A549 (cell line): ENCODE measurements around the gene TRIM29. TPM values are rescaled to one million over a fixed set of nuclear protein-coding genes. Genes with fewer than 3 reads are reported as not detected.

Experiments used
- ATAC-seq, 2 experiments: fragments of 200-7000 bp in 1 of 2; fragments of >200 bp in 1 of 2; cut with Nextera tagmentation in 1 of 2; cut with Tn5 transposase in 1 of 2; 3 replicates each; pipeline versions ENCODE4 v1.8.0 to v1.9.1; 2018 to 2020; ENCODE audit warnings: mild to moderate bottlenecking in 1 of 2, moderate library complexity in 1 of 2
- CTCF ChIA-PET: fragments of 300-600 bp; sonication (Branson Sonifier 250); formaldehyde crosslinking; extraction: SDS; loops from one replicate; lab custom pipeline; 2021; ENCODE audit warnings: antibody characterized with exemption, inconsistent platforms; lab: Yijun Ruan, JAX
- POLR2A ChIA-PET: fragments of 350-600 bp; formaldehyde crosslinking; extraction: SDS; loops from one replicate; lab custom pipeline; 2021; ENCODE audit warnings: antibody characterized with exemption, inconsistent platforms; lab: Yijun Ruan, JAX
- DNase-seq, 2 experiments: peaks; one replicate each; pipeline versions ENCODE4 v3.0.0 to v3.0.0-alpha.2; 2011 to 2016; ENCODE audit warnings: low read depth in 1 of 2, low spot score in 1 of 2
- FAIRE-seq: peaks from 2 replicates; lab custom pipeline; 2011; peaks lifted over from hg19 to GRCh38; lab: Jason Lieb, UNC
- H3K27ac ChIP-seq, 2 experiments: fragments of >200 bp; sonication (Bioruptor Twin); formaldehyde crosslinking; 3 replicates each; pipeline ENCODE4 v1.5.1; 2016 to 2017
- H3K4me1 ChIP-seq: fragments of >200 bp; sonication (Bioruptor Twin); formaldehyde crosslinking; 3 replicates; pipeline ENCODE4 v1.6.1; 2016
- H3K4me2 ChIP-seq: fragments of >200 bp; sonication (Bioruptor Twin); formaldehyde crosslinking; 3 replicates; pipeline ENCODE4 v1.6.1; 2016
- H3K4me3 ChIP-seq: fragments of >200 bp; sonication (Bioruptor Twin); formaldehyde crosslinking; 3 replicates; pipeline ENCODE4 v1.5.1; 2016
- H3K9me3 ChIP-seq: fragments of >200 bp; sonication (Bioruptor Twin); formaldehyde crosslinking; 3 replicates; pipeline ENCODE4 v1.6.1; 2016
- BHLHE40 ChIP-seq: IDR thresholded peaks from 2 replicates; pipeline ENCODE4 v1.6.1; 2012; ENCODE audit warnings: low read depth, low read length, inconsistent platforms
- CEBPB ChIP-seq, 2 experiments: fragments of >200 bp in 1 of 2; sonication (Bioruptor Twin) in 1 of 2; formaldehyde crosslinking in 1 of 2; IDR thresholded peaks; 2 replicates each; pipeline ENCODE4 v1.6.1; 2012 to 2016
- EHF ChIP-seq: fragments of 250-450 bp; sonication (Bioruptor Pico); IDR thresholded peaks from 2 replicates; pipeline ENCODE4 v1.5.0; 2020; ENCODE audit warnings: mild to moderate bottlenecking
- EHMT2 ChIP-seq: fragments of 200-600 bp; sonication (generic); IDR thresholded peaks from 2 replicates; pipeline ENCODE4 v1.6.1; 2016; ENCODE audit warnings: antibody characterized with exemption, low read depth, mild to moderate bottlenecking, moderate library complexity
- ESRRA ChIP-seq: fragments of 150-350 bp; IDR thresholded peaks from 2 replicates; pipeline ENCODE4 v1.6.1; 2014; ENCODE audit warnings: mild to moderate bottlenecking, low read length, borderline replicate concordance
- FOSL2 ChIP-seq, 2 experiments: fragments of 450-650 bp in 1 of 2; fragments of >200 bp in 1 of 2; sonication (Bioruptor Twin) in 1 of 2; formaldehyde crosslinking; IDR thresholded peaks; 2 replicates each; pipeline versions ENCODE4 v1.5.0 to v1.6.1; 2016 to 2020; ENCODE audit warnings: mild to moderate bottlenecking in 1 of 2, moderate library complexity in 1 of 2
- GATA3 ChIP-seq: IDR thresholded peaks from 2 replicates; pipeline ENCODE4 v1.6.1; 2012; ENCODE audit warnings: borderline replicate concordance
- HEYL ChIP-seq: fragments of 250-450 bp; sonication (Bioruptor Pico); IDR thresholded peaks from 2 replicates; pipeline ENCODE4 v1.8.0; 2021; ENCODE audit warnings: mild to moderate bottlenecking, moderate library complexity
- KDM5A ChIP-seq: fragments of 200-600 bp; sonication (generic); IDR thresholded peaks from 2 replicates; pipeline ENCODE4 v1.6.1; 2016; ENCODE audit warnings: antibody characterized with exemption, mild to moderate bottlenecking
- PHF8 ChIP-seq: fragments of 200-600 bp; sonication (generic); IDR thresholded peaks from 2 replicates; pipeline ENCODE4 v1.6.1; 2016; ENCODE audit warnings: low read depth, mild to moderate bottlenecking, antibody characterized with exemption, moderate library complexity, borderline replicate concordance
- RAD21 ChIP-seq, 2 experiments: fragments of >200 bp in 1 of 2; sonication (Bioruptor Twin) in 1 of 2; formaldehyde crosslinking in 1 of 2; IDR thresholded peaks in 1 of 2; conservative IDR thresholded peaks in 1 of 2; 2 replicates in 1 of 2; 3 replicates in 1 of 2; pipeline ENCODE4 v1.6.1; 2012 to 2018; ENCODE audit warnings: inconsistent platforms in 1 of 2
- RCOR1 ChIP-seq: fragments of 150-350 bp; IDR thresholded peaks from 2 replicates; pipeline ENCODE4 v1.6.1; 2014; ENCODE audit warnings: antibody characterized with exemption, low read length, low read depth
- RFX5 ChIP-seq: fragments of 450-650 bp; IDR thresholded peaks from 2 replicates; pipeline ENCODE4 v1.7.1; 2014; ENCODE audit warnings: antibody characterized with exemption, mild to moderate bottlenecking, moderate library complexity
- SMC3 ChIP-seq: fragments of >200 bp; sonication (Bioruptor Twin); formaldehyde crosslinking; IDR thresholded peaks from 3 replicates; pipeline ENCODE4 v1.6.1; 2018; ENCODE audit warnings: inconsistent platforms
- SREBF2 ChIP-seq: fragments of 450-650 bp; IDR thresholded peaks from 2 replicates; pipeline ENCODE4 v1.6.1; 2014; ENCODE audit warnings: mild to moderate bottlenecking, moderate library complexity
- TFCP2L1 ChIP-seq: fragments of 250-450 bp; sonication (Bioruptor Pico); IDR thresholded peaks from 2 replicates; pipeline ENCODE4 v1.5.0; 2021; ENCODE audit warnings: mild to moderate bottlenecking
- WGBS: methylation state at CpG from one replicate; pipeline ENCODE4 v1.1.6; 2017; ENCODE audit errors: missing lambda C conversion rate; 5-methylcytosine and 5-hydroxymethylcytosine counted together
- polyA plus RNA-seq, 4 experiments: library from polyadenylated mRNA; depleted of rRNA in 3 of 4; stranded (reverse); fragments of >200 nt; fragmentation: RNase III in 1 of 4; extraction: RNeasy Plus Mini Kit Qiagen cat#74134 plus additional on column Dnase treatment in 1 of 4; gene quantifications; 2 replicates in 3 of 4; 3 replicates in 1 of 4; pipeline ENCODE4 v1.2.3, GENCODE V29; 2011 to 2017
- TF ChIP-seq, protein P1 (sequence below): fragments of 250-450 bp; sonication (Bioruptor Pico); IDR thresholded peaks from 2 replicates; pipeline ENCODE4 v1.5.0; 2020; ENCODE audit warnings: low read depth, mild to moderate bottlenecking, moderate library complexity
- TF ChIP-seq, protein P2 (sequence below): fragments of 200-600 bp; sonication (generic); IDR thresholded peaks from 2 replicates; pipeline ENCODE4 v1.6.1; 2016; ENCODE audit warnings: antibody characterized with exemption, mild to moderate bottlenecking, moderate library complexity
- TF ChIP-seq, protein P3 (sequence below): fragments of 150-350 bp; IDR thresholded peaks from 2 replicates; pipeline ENCODE4 v1.6.1; 2014; ENCODE audit warnings: low read depth, mild to moderate bottlenecking, low read length
- TF ChIP-seq, protein P4 (sequence below): IDR thresholded peaks from 2 replicates; pipeline ENCODE4 v1.6.1; 2012
- TF ChIP-seq, protein P5 (sequence below): fragments of 450-650 bp; IDR thresholded peaks from 2 replicates; pipeline ENCODE4 v1.6.1; 2014; ENCODE audit warnings: antibody characterized with exemption
- TF ChIP-seq, protein P6 (sequence below): fragments of >200 bp; sonication (Bioruptor Twin); formaldehyde crosslinking; IDR thresholded peaks from 3 replicates; pipeline ENCODE4 v1.6.1; 2016
- TF ChIP-seq, protein P7 (sequence below): fragments of >200 bp; sonication (Bioruptor Twin); formaldehyde crosslinking; IDR thresholded peaks from 2 replicates; pipeline ENCODE4 v1.6.1; 2016

TRIM29 gene
- polyA plus RNA-seq, 2 of the 4 experiments (the other 2 are of a cell fraction), result 2.7 to 3.6 TPM

DNA sequence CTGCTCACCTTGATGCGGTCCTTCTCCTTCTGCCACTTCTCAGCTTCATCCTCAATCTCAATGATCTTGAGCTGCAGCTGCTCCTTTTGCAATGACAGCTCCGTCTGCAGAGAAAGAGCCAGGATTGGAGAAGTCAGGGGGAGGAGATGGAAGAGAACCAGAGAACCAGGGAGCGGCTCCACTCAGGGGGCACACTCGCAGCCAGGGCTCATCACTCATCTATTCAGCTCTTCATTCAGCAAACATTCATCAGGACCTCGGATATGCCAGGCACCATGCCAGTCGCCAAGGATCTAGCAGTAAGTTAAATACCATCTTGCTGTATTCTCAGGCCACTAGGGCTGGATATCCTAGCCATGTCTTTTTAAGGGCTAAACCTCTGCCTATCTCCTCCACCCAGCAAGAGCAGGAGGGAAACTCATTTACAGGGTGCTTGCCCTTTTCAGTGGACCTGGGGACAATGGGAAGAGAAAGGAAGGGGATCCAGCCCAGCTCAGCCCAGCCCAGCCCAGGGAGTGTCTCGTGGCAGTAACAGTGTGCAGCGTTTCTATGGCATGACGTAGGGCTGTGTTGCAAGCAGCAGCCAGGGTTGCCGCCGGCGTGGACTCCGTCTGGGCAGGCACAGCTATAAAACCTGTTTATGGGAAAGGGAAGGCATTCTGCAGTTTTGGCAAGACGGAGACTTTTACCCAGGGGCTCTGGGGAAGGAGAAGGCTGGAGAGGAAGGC lies 9.4 kb downstream of the TRIM29 start:
- Histone ChIP-seq H3K4me1 (peaks cover 39% of the 10 kb centered on the region), H3K27ac (peak overlapping the region; percentile 70 to 72), H3K4me2 (peak overlapping the region; percentile 67), H3K9me3 (no peaks in the 10 kb centered on the region), H3K4me3 (no peak overlapping the region)
- TF ChIP-seq, protein P1, sequence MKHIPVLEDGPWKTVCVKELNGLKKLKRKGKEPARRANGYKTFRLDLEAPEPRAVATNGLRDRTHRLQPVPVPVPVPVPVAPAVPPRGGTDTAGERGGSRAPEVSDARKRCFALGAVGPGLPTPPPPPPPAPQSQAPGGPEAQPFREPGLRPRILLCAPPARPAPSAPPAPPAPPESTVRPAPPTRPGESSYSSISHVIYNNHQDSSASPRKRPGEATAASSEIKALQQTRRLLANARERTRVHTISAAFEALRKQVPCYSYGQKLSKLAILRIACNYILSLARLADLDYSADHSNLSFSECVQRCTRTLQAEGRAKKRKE (CRISPR knock-in tag), result no peak
- no peak for TF ChIP-seq SREBF2
- TF ChIP-seq, protein P2, sequence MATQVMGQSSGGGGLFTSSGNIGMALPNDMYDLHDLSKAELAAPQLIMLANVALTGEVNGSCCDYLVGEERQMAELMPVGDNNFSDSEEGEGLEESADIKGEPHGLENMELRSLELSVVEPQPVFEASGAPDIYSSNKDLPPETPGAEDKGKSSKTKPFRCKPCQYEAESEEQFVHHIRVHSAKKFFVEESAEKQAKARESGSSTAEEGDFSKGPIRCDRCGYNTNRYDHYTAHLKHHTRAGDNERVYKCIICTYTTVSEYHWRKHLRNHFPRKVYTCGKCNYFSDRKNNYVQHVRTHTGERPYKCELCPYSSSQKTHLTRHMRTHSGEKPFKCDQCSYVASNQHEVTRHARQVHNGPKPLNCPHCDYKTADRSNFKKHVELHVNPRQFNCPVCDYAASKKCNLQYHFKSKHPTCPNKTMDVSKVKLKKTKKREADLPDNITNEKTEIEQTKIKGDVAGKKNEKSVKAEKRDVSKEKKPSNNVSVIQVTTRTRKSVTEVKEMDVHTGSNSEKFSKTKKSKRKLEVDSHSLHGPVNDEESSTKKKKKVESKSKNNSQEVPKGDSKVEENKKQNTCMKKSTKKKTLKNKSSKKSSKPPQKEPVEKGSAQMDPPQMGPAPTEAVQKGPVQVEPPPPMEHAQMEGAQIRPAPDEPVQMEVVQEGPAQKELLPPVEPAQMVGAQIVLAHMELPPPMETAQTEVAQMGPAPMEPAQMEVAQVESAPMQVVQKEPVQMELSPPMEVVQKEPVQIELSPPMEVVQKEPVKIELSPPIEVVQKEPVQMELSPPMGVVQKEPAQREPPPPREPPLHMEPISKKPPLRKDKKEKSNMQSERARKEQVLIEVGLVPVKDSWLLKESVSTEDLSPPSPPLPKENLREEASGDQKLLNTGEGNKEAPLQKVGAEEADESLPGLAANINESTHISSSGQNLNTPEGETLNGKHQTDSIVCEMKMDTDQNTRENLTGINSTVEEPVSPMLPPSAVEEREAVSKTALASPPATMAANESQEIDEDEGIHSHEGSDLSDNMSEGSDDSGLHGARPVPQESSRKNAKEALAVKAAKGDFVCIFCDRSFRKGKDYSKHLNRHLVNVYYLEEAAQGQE, result no peak
- no peak for TF ChIP-seq GATA3
- TF ChIP-seq EHMT2, result no peak
- TF ChIP-seq RAD21 (conservative IDR thresholded peaks at IDR 0.05 in 1 of 2, IDR thresholded peaks at IDR 0.05 in 1 of 2), result no peak
- TF ChIP-seq CEBPB (IDR thresholded peaks at IDR 0.05), result peak; percentile 21 to 63; a peak in 3 of 4 replicates
- no peak for TF ChIP-seq ESRRA
- ATAC-seq (peak; percentile 89 to 91), FAIRE-seq (no peak), DNase-seq (peak in 1 of 2 experiments; percentile 60)
- ChIA-PET POLR2A (no interaction called here), CTCF (interaction anchor here (2.2 kb wide), 1 partner anchor 20 kb away, joined by 12 read pairs; no protein-coding TSS in a partner anchor)
- 32% methylated on average over 6 of the region's 14 CpGs for WGBS

DNA sequence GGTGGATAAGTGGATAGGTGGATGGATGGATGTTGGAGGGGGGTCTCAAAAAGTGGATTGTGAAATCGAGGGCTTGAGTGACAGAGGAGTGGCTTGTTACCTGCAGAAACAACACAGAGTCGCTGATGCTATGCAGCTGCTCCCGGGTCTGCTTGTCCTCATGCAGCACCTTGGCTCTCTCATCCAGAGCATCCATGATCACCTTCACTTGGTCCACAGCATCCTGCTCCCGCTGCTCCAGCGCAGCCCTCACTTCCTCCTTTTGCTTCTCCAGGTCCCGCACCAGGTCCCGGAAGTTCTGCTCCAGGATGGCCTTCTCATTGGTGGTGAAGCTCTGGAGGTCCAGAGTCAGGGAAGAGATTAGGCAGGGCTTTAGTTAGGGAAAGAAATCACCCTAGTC lies 10.7 kb downstream of the TRIM29 start:
- TF ChIP-seq, protein P3, sequence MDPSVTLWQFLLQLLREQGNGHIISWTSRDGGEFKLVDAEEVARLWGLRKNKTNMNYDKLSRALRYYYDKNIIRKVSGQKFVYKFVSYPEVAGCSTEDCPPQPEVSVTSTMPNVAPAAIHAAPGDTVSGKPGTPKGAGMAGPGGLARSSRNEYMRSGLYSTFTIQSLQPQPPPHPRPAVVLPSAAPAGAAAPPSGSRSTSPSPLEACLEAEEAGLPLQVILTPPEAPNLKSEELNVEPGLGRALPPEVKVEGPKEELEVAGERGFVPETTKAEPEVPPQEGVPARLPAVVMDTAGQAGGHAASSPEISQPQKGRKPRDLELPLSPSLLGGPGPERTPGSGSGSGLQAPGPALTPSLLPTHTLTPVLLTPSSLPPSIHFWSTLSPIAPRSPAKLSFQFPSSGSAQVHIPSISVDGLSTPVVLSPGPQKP, result no peak
- TF ChIP-seq, protein P4, sequence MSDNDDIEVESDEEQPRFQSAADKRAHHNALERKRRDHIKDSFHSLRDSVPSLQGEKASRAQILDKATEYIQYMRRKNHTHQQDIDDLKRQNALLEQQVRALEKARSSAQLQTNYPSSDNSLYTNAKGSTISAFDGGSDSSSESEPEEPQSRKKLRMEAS, result no peak
- TF ChIP-seq, protein P5, sequence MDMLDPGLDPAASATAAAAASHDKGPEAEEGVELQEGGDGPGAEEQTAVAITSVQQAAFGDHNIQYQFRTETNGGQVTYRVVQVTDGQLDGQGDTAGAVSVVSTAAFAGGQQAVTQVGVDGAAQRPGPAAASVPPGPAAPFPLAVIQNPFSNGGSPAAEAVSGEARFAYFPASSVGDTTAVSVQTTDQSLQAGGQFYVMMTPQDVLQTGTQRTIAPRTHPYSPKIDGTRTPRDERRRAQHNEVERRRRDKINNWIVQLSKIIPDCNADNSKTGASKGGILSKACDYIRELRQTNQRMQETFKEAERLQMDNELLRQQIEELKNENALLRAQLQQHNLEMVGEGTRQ, result no peak
- no peak for TF ChIP-seq HEYL (CRISPR knock-in tag)
- no peak for TF ChIP-seq KDM5A
- no peak for TF ChIP-seq RCOR1
- no peak for TF ChIP-seq PHF8
- no peak for TF ChIP-seq TFCP2L1
- TF ChIP-seq RFX5, result no peak
- no peak for TF ChIP-seq ESRRA
- no peak for TF ChIP-seq SMC3
- no peak for TF ChIP-seq FOSL2 (IDR thresholded peaks at IDR 0.05)
- no peak for TF ChIP-seq FOSL2 (CRISPR knock-in tag; IDR thresholded peaks at IDR 0.05)
- TF ChIP-seq EHF, result no peak
- TF ChIP-seq, protein P6, sequence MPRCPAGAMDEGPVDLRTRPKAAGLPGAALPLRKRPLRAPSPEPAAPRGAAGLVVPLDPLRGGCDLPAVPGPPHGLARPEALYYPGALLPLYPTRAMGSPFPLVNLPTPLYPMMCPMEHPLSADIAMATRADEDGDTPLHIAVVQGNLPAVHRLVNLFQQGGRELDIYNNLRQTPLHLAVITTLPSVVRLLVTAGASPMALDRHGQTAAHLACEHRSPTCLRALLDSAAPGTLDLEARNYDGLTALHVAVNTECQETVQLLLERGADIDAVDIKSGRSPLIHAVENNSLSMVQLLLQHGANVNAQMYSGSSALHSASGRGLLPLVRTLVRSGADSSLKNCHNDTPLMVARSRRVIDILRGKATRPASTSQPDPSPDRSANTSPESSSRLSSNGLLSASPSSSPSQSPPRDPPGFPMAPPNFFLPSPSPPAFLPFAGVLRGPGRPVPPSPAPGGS, result no peak
- TF ChIP-seq, protein P7, sequence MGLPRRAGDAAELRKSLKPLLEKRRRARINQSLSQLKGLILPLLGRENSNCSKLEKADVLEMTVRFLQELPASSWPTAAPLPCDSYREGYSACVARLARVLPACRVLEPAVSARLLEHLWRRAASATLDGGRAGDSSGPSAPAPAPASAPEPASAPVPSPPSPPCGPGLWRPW, result no peak
- TF ChIP-seq BHLHE40, result no peak
- TF ChIP-seq, all 56 proteins: peak for 0
- H3K4me1 ChIP-seq, result peaks cover 43% of the 10 kb centered on the region
- CTCF ChIA-PET, result interaction anchor here (2.2 kb wide), 1 partner anchor 19 kb away, joined by 12 read pairs; no protein-coding TSS in a partner anchor

More for the DNA sequence above, 10.7 kb downstream of the TRIM29 start:
- ATAC-seq (no peak), DNase-seq (no peak), FAIRE-seq (no peak)
- WGBS, result 70% methylated on average over 7 of the region's 7 CpGs
- POLR2A ChIA-PET, result no interaction called here
- Histone ChIP-seq H3K4me2 (no peak overlapping the region), H3K9me3 (no peaks in the 10 kb centered on the region), H3K27ac (no peak overlapping the region; a peak in 1 of 6 replicates), H3K4me3 (no peak overlapping the region)
